Progenitor cell of endocrine pancreas (in vitro differentiated cells): Measurements from ENCODE around the gene DEFB131B. TPM values are rescaled to one million over a fixed set of nuclear protein-coding genes. Genes with fewer than 3 reads are reported as not detected.
"Not testable (repeated sequence)": the region's sequence is repeated elsewhere in the genome, so short reads cannot be mapped to it uniquely, and the experiment has no call there.

Source experiments
- DNase-seq: peaks from one replicate; pipeline ENCODE4 v3.0.0; 2021; ENCODE audit warnings: low spot score; ENCODE audit not compliant: unreplicated experiment
- H3K27ac Mint-ChIP-seq: 2 replicates; pipeline ENCODE4 v1.8.0; 2021; ENCODE audit warnings: mild to moderate bottlenecking, moderate library complexity, mixed read lengths
- H3K27me3 Mint-ChIP-seq: 2 replicates; pipeline ENCODE4 v1.8.0; 2021; ENCODE audit warnings: mixed read lengths
- H3K36me3 Mint-ChIP-seq: 2 replicates; pipeline ENCODE4 v1.8.0; 2022; ENCODE audit warnings: mixed read lengths; ENCODE audit not compliant: insufficient read depth
- H3K4me1 Mint-ChIP-seq: 2 replicates; pipeline ENCODE4 v1.8.0; 2021; ENCODE audit warnings: low read depth, mixed read lengths
- H3K4me3 Mint-ChIP-seq: 2 replicates; pipeline ENCODE4 v1.8.0; 2021; ENCODE audit warnings: low read depth, mild to moderate bottlenecking, moderate library complexity, mixed read lengths
- H3K9me3 Mint-ChIP-seq: 2 replicates; pipeline ENCODE4 v1.8.0; 2021; ENCODE audit warnings: low read depth, mixed read lengths
- CTCF ChIP-seq: fragments of 200-600 bp; sonication (generic); IDR thresholded peaks from one replicate; pipeline ENCODE4 v1.5.0; 2021; ENCODE audit warnings: antibody characterized with exemption, mild to moderate bottlenecking; ENCODE audit not compliant: unreplicated experiment
- total RNA-seq: library from RNA; stranded (reverse); gene quantifications from 2 replicates; pipeline ENCODE4 v1.2.1, GENCODE V29; 2021

The DEFB131B gene
- total RNA-seq, 1 donor from 2014 or later, result not detected

GRCh38 chr11:71895961-71896360 is 17.7 kb downstream of the DEFB131B start:
- no peak overlapping the region for H3K27ac Mint-ChIP-seq
- H3K36me3 Mint-ChIP-seq, result peaks cover 18% of the 10 kb centered on the region
- DNase-seq, result no peak
- H3K4me3 Mint-ChIP-seq, result no peak overlapping the region
- TF ChIP-seq CTCF, result no peak
- no peaks in the 10 kb centered on the region for H3K27me3 Mint-ChIP-seq
- H3K4me1 Mint-ChIP-seq, result no peaks in the 10 kb centered on the region
- peaks cover 16% of the 10 kb centered on the region for H3K9me3 Mint-ChIP-seq

- not testable (repeated sequence) for DNase-seq, H3K4me3 Mint-ChIP-seq, H3K27ac Mint-ChIP-seq, H3K9me3 Mint-ChIP-seq, H3K4me1 Mint-ChIP-seq, H3K27me3 Mint-ChIP-seq
- peaks cover 12% of the 10 kb centered on the region for H3K36me3 Mint-ChIP-seq
Measured at GRCh38 chr11:71901137-71901536, 22.9 kb downstream of the DEFB131B start.

- no peak for DNase-seq
- no peak for TF ChIP-seq CTCF
- H3K4me1 Mint-ChIP-seq, result peaks cover 10% of the 10 kb centered on the region
- H3K27me3 Mint-ChIP-seq, result no peaks in the 10 kb centered on the region
- no peaks in the 10 kb centered on the region for H3K9me3 Mint-ChIP-seq
- H3K4me3 Mint-ChIP-seq, result no peak overlapping the region
- peaks cover 7% of the 10 kb centered on the region for H3K36me3 Mint-ChIP-seq
- H3K27ac Mint-ChIP-seq, result no peak overlapping the region
Measured at GRCh38 chr11:71908218-71908617, 30.0 kb downstream of the DEFB131B start.

GRCh38 chr11:71910775-71911174 is 32.5 kb downstream of the DEFB131B start:
- not testable (repeated sequence) for H3K27ac Mint-ChIP-seq, DNase-seq, H3K27me3 Mint-ChIP-seq, H3K9me3 Mint-ChIP-seq, H3K4me3 Mint-ChIP-seq
- H3K4me1 Mint-ChIP-seq, result peaks cover 10% of the 10 kb centered on the region
- peaks cover 11% of the 10 kb centered on the region for H3K36me3 Mint-ChIP-seq

GRCh38 chr11:71911321-71911985 is 33.2 kb downstream of the DEFB131B start:
- not testable (repeated sequence) for H3K27me3 Mint-ChIP-seq, H3K9me3 Mint-ChIP-seq, H3K27ac Mint-ChIP-seq, H3K4me3 Mint-ChIP-seq, DNase-seq
- Mint-ChIP-seq H3K36me3 (peaks cover 13% of the 10 kb centered on the region), H3K4me1 (peaks cover 10% of the 10 kb centered on the region)

GRCh38 chr11:71911986-71912340 is 33.7 kb downstream of the DEFB131B start:
- peaks cover 13% of the 10 kb centered on the region for H3K36me3 Mint-ChIP-seq
- not testable (repeated sequence) for H3K4me3 Mint-ChIP-seq, DNase-seq, H3K9me3 Mint-ChIP-seq, H3K27ac Mint-ChIP-seq, H3K27me3 Mint-ChIP-seq
- peaks cover 10% of the 10 kb centered on the region for H3K4me1 Mint-ChIP-seq

GRCh38 chr11:71913756-71914526 is 35.7 kb downstream of the DEFB131B start:
- H3K27ac Mint-ChIP-seq, result no peak overlapping the region
- DNase-seq, result no peak

More at GRCh38 chr11:71913756-71914526, 35.7 kb downstream of the DEFB131B start:
- H3K4me3 Mint-ChIP-seq, result no peak overlapping the region
- TF ChIP-seq CTCF, result no peak
- no peaks in the 10 kb centered on the region for H3K9me3 Mint-ChIP-seq
- H3K27me3 Mint-ChIP-seq, result no peaks in the 10 kb centered on the region
- H3K4me1 Mint-ChIP-seq, result peaks cover 8% of the 10 kb centered on the region
- peaks cover 16% of the 10 kb centered on the region for H3K36me3 Mint-ChIP-seq
